AG09309 (cell line): ENCODE results near the gene TBX22.

Experiments used
- DNase-seq: peaks from one replicate; pipeline ENCODE4 v3.0.0-alpha.2; 2010; ENCODE audit warnings: low read depth
- H3K4me3 ChIP-seq: 2 replicates; pipeline ENCODE4 v1.5.1; 2011; ENCODE audit warnings: mild to moderate bottlenecking, low read depth, low read length, moderate library complexity; ENCODE audit not compliant: control insufficient read depth
- CTCF ChIP-seq: IDR thresholded peaks from 2 replicates; pipeline ENCODE4 v1.5.1; 2011; ENCODE audit warnings: mild to moderate bottlenecking, low read depth, low read length, inconsistent platforms; ENCODE audit not compliant: insufficient read depth, control insufficient read depth; ENCODE audit errors: missing control alignments

Gene TBX22

GRCh38 chrX:80014141-80014940 lies at the start of gene TBX22:
Gene TBX22 (plus strand): TSS chrX:80014753. CDS start chrX:80022270, 7,517 bp downstream.
- DNase-seq: no peak
- TF ChIP-seq CTCF: no peak
- no peak within 1 kb of the TSS for H3K4me3 ChIP-seq

GRCh38 chrX:79975605-79976004 lies 38.9 kb upstream of the TBX22 start:
- DNase-seq: no peak

GRCh38 chrX:80004458-80004857 lies 10.1 kb upstream of the TBX22 start:
- H3K4me3 ChIP-seq: no peak overlapping the region
- no peak for DNase-seq
- TF ChIP-seq CTCF: no peak

More at GRCh38 chrX:79975605-79976004, 38.9 kb upstream of the TBX22 start:
- no peak overlapping the region for H3K4me3 ChIP-seq
- no peak for TF ChIP-seq CTCF

- TF ChIP-seq CTCF: no peak
- DNase-seq: no peak
- no peak overlapping the region for H3K4me3 ChIP-seq
These were observed 3.0 kb upstream of the TBX22 start for GRCh38 chrX:80011522-80011921.

- H3K4me3 ChIP-seq: no peak overlapping the region
- no peak for DNase-seq
- TF ChIP-seq CTCF: no peak
These were observed 1.6 kb downstream of the TBX22 start for GRCh38 chrX:80016182-80016581.

- TF ChIP-seq CTCF: no peak
- DNase-seq: no peak
- H3K4me3 ChIP-seq: no peak overlapping the region
These were observed 7.1 kb downstream of the TBX22 start for GRCh38 chrX:80021621-80022020.

GRCh38 chrX:80022363-80023031 lies 7.9 kb downstream of the TBX22 start:
- DNase-seq: no peak
- no peak for TF ChIP-seq CTCF
- H3K4me3 ChIP-seq: no peak overlapping the region
